ENCODE data around the gene TMEM220. TPM values are rescaled to one million over a fixed set of nuclear protein-coding genes. Genes with fewer than 3 reads are reported as not detected.

Gene TMEM220
- total and polyA plus RNA-seq, 9 of the 15 experiments (the other 6 are each of a cell fraction or from before 2014, with no cell fraction given) = not detected

- TF ChIP-seq ZBTB1 (CRISPR knock-in tag; IDR thresholded peaks at IDR 0.05; ENCODE audit: borderline replicate concordance, low read depth) = no peak
Measured at GRCh38 chr17:10739386-10739785, 9.6 kb upstream of the TMEM220 start (continued).

GRCh38 chr17:10738521-10739258 is 8.9 kb upstream of the TMEM220 start:
- BruUV-seq (replicated peaks) = no TSS peak
- in situ Hi-C loops (cut with MboI) (no loop called here), intact Hi-C loops (cut with micrococcal nuclease) (no loop called here)
- 17% methylated on average over 2 of the region's 5 CpGs for whole genome bisulfite sequencing (ENCODE audit: insufficient coverage, low coverage, missing lambda C conversion rate)
- ChIA-PET CTCF (ENCODE audit: low intra/inter-chr PET ratio) (interaction anchor here (1.5 kb wide), 1 partner anchor 106 kb away, joined by 5 read pairs; no protein-coding TSS in a partner anchor), POLR2A (no interaction called here)
- no peaks in the 10 kb centered on the region for H4K20me1 ChIP-seq (replicated peaks; ENCODE audit: control insufficient read depth, insufficient read depth, low read length)
- no peak overlapping the region for H3K27ac ChIP-seq (ENCODE audit: extremely low read depth, low read depth, low read length)
- no peaks in the 10 kb centered on the region for H3K36me3 ChIP-seq (ENCODE audit: control insufficient read depth, insufficient read depth, low read length)
- H3K4me3 ChIP-seq = no peak overlapping the region
- no peak overlapping the region for H3K9ac ChIP-seq (ENCODE audit: insufficient read depth in 1 of 2, low read depth in 2 of 2, low read length in 2 of 2)
- H3K79me2 ChIP-seq (ENCODE audit: control insufficient read depth, insufficient read depth, low read length) = no peaks in the 10 kb centered on the region
- FAIRE-seq (no peak), DNase-seq (ENCODE audit: extremely low read depth in 1 of 4, low spot score in 3 of 4) (no peak), ATAC-seq (no peak)
- no peak overlapping the region for H2AFZ ChIP-seq (ENCODE audit: low read depth, low read length)
- H3K9me1 ChIP-seq (ENCODE audit: control insufficient read depth, insufficient read depth, low read length) = no peaks in the 10 kb centered on the region
- H3K9me3 ChIP-seq (replicated peaks; ENCODE audit: control insufficient read depth, insufficient read depth, low read depth, low read length) = no peaks in the 10 kb centered on the region
- no peaks in the 10 kb centered on the region for H3K4me1 ChIP-seq (replicated peaks in 1 of 2; ENCODE audit: control insufficient read depth in 2 of 2, insufficient read depth in 2 of 2, low read length in 2 of 2)
- H3K4me2 ChIP-seq (ENCODE audit: insufficient read depth, low read length) = no peak overlapping the region
- peaks cover 0 to 6% of the 10 kb centered on the region in 2 experiments; a peak in 2 of 5 replicates for H3K27me3 ChIP-seq (ENCODE audit: control insufficient read depth in 2 of 2, insufficient read depth in 2 of 2, low read length in 2 of 2)
- TF ChIP-seq STAT5B (CRISPR knock-in tag; IDR thresholded peaks at IDR 0.05) = no peak
- TF ChIP-seq HDAC3 (IDR thresholded peaks at IDR 0.05; ENCODE audit: borderline replicate concordance, partially characterized antibody) = no peak
- TF ChIP-seq RFX7 (CRISPR knock-in tag; IDR thresholded peaks at IDR 0.05) = no peak
- TF ChIP-seq, protein P1, sequence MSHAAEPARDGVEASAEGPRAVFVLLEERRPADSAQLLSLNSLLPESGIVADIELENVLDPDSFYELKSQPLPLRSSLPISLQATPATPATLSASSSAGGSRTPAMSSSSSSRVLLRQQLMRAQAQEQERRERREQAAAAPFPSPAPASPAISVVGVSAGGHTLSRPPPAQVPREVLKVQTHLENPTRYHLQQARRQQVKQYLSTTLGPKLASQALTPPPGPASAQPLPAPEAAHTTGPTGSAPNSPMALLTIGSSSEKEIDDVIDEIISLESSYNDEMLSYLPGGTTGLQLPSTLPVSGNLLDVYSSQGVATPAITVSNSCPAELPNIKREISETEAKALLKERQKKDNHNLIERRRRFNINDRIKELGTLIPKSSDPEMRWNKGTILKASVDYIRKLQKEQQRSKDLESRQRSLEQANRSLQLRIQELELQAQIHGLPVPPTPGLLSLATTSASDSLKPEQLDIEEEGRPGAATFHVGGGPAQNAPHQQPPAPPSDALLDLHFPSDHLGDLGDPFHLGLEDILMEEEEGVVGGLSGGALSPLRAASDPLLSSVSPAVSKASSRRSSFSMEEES (CRISPR knock-in tag; IDR thresholded peaks at IDR 0.05) = no peak
- no peak for TF ChIP-seq DACH1 (IDR thresholded peaks at IDR 0.05; ENCODE audit: partially characterized antibody)
- no peak for TF ChIP-seq STAT5A (IDR thresholded peaks at IDR 0.05; ENCODE audit: borderline replicate concordance, low read length)
- no peak for TF ChIP-seq TFAM (CRISPR knock-in tag; conservative IDR thresholded peaks at IDR 0.05)
- no peak for TF ChIP-seq TAL1 (IDR thresholded peaks at IDR 0.05)
- TF ChIP-seq CREB1 (IDR thresholded peaks at IDR 0.05) = no peak
- TF ChIP-seq CREB1 (CRISPR knock-in tag; IDR thresholded peaks at IDR 0.05) = no peak
- TF ChIP-seq, protein P2, sequence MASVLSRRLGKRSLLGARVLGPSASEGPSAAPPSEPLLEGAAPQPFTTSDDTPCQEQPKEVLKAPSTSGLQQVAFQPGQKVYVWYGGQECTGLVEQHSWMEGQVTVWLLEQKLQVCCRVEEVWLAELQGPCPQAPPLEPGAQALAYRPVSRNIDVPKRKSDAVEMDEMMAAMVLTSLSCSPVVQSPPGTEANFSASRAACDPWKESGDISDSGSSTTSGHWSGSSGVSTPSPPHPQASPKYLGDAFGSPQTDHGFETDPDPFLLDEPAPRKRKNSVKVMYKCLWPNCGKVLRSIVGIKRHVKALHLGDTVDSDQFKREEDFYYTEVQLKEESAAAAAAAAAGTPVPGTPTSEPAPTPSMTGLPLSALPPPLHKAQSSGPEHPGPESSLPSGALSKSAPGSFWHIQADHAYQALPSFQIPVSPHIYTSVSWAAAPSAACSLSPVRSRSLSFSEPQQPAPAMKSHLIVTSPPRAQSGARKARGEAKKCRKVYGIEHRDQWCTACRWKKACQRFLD (CRISPR knock-in tag; IDR thresholded peaks at IDR 0.05) = no peak
- TF ChIP-seq CUX1 (CRISPR knock-in tag; IDR thresholded peaks at IDR 0.05) = no peak

Measured in K562 (cell line).